OCI-LY1 (cell line): ENCODE results near the gene STAT5A.

ENCODE experiments used
- H2AFZ ChIP-seq: fragments of 200-600 bp; sonication (generic), shearing (Covaris generic); 2 replicates; pipeline ENCODE4 v1.6.0; 2014; ENCODE audit warnings: antibody characterized with exemption, mild to moderate bottlenecking, low read length
- H3F3A ChIP-seq: fragments of 200-600 bp; sonication (generic), shearing (Covaris generic); 2 replicates; pipeline ENCODE4 v1.6.0; 2014; ENCODE audit warnings: mild to moderate bottlenecking, antibody characterized with exemption, low read length, moderate library complexity; ENCODE audit not compliant: insufficient read depth
- H3K27ac ChIP-seq: fragments of 200-600 bp; sonication (generic); 2 replicates; pipeline ENCODE4 v1.5.1; 2014; ENCODE audit warnings: low read length, mixed run types, mild to moderate bottlenecking, low read depth; ENCODE audit not compliant: poor library complexity, severe bottlenecking
- H3K27me3 ChIP-seq: fragments of 200-600 bp; sonication (generic); 2 replicates; pipeline ENCODE4 v1.6.0; 2014; ENCODE audit warnings: antibody characterized with exemption, mild to moderate bottlenecking, low read length, moderate library complexity; ENCODE audit not compliant: insufficient read depth
- H3K36me3 ChIP-seq: fragments of 200-600 bp; sonication (generic); 2 replicates; pipeline ENCODE4 v1.6.1; 2014; ENCODE audit warnings: mild to moderate bottlenecking, antibody characterized with exemption, low read length, moderate library complexity, mixed read lengths; ENCODE audit not compliant: insufficient read depth
- H3K4me1 ChIP-seq: fragments of 200-600 bp; sonication (generic); 2 replicates; pipeline ENCODE4 v1.5.1; 2014; ENCODE audit warnings: mild to moderate bottlenecking, low read length, moderate library complexity; ENCODE audit not compliant: insufficient read depth, severe bottlenecking
- H3K4me2 ChIP-seq: fragments of 200-600 bp; sonication (generic), shearing (Covaris generic); 2 replicates; pipeline ENCODE4 v1.6.1; 2014; ENCODE audit warnings: low read length
- H3K4me3 ChIP-seq: fragments of 200-600 bp; sonication (generic); 2 replicates; pipeline ENCODE4 v1.5.1; 2014; ENCODE audit warnings: low read length, low read depth, mild to moderate bottlenecking, mixed read lengths; ENCODE audit not compliant: poor library complexity, severe bottlenecking
- H3K79me2 ChIP-seq: fragments of 200-600 bp; shearing (Covaris generic); 2 replicates; pipeline ENCODE4 v1.6.1; 2016; ENCODE audit warnings: mixed run types, low read length, mixed read lengths; ENCODE audit not compliant: insufficient read depth
- H3K9ac ChIP-seq: fragments of 200-600 bp; sonication (generic), shearing (Covaris generic); 2 replicates; pipeline ENCODE4 v1.6.1; 2014; ENCODE audit warnings: mild to moderate bottlenecking, low read length, mixed read lengths
- H3K9me2 ChIP-seq: fragments of 200-600 bp; sonication (generic), shearing (Covaris generic); 2 replicates; pipeline ENCODE4 v1.6.1; 2014; ENCODE audit warnings: low read depth, mild to moderate bottlenecking, low read length, mixed read lengths
- H3K9me3 ChIP-seq: fragments of 200-600 bp; shearing (Covaris generic); 2 replicates; pipeline ENCODE4 v1.6.1; 2014; ENCODE audit warnings: low read length, mixed read lengths
- H4K20me1 ChIP-seq: fragments of 200-600 bp; sonication (generic), shearing (Covaris generic); 2 replicates; pipeline ENCODE4 v1.6.0; 2016; ENCODE audit warnings: mild to moderate bottlenecking, low read length; ENCODE audit not compliant: insufficient read depth
- EZH2 ChIP-seq: fragments of 200-600 bp; sonication (generic), shearing (Covaris generic); IDR thresholded peaks from 2 replicates; pipeline ENCODE4 v1.8.0; 2017; ENCODE audit warnings: borderline replicate concordance, mixed run types, mild to moderate bottlenecking, antibody characterized with exemption, low read length, moderate library complexity, mixed read lengths
- TF ChIP-seq, protein P1 (sequence below): fragments of 200-600 bp; sonication (generic), shearing (Covaris generic); IDR thresholded peaks from 2 replicates; pipeline ENCODE4 v1.5.1; 2017; ENCODE audit warnings: mild to moderate bottlenecking, antibody characterized with exemption, low read length, moderate library complexity, mixed read lengths

The STAT5A gene

GRCh38 chr17:42279776-42280630 lies 8.3 kb upstream of the STAT5A start:
- H3K36me3 ChIP-seq, result no peaks in the 10 kb centered on the region
- no peak overlapping the region for H3K4me3 ChIP-seq
- H3K27ac ChIP-seq, result no peak overlapping the region
- H3K79me2 ChIP-seq, result no peaks in the 10 kb centered on the region
- no peaks in the 10 kb centered on the region for H3F3A ChIP-seq
- peaks cover 6% of the 10 kb centered on the region; the same call in 1 of the 2 replicates for H3K27me3 ChIP-seq
- no peak overlapping the region for H2AFZ ChIP-seq
- H3K4me2 ChIP-seq, result no peak overlapping the region
- TF ChIP-seq EZH2, result no peak
- TF ChIP-seq, protein P1, sequence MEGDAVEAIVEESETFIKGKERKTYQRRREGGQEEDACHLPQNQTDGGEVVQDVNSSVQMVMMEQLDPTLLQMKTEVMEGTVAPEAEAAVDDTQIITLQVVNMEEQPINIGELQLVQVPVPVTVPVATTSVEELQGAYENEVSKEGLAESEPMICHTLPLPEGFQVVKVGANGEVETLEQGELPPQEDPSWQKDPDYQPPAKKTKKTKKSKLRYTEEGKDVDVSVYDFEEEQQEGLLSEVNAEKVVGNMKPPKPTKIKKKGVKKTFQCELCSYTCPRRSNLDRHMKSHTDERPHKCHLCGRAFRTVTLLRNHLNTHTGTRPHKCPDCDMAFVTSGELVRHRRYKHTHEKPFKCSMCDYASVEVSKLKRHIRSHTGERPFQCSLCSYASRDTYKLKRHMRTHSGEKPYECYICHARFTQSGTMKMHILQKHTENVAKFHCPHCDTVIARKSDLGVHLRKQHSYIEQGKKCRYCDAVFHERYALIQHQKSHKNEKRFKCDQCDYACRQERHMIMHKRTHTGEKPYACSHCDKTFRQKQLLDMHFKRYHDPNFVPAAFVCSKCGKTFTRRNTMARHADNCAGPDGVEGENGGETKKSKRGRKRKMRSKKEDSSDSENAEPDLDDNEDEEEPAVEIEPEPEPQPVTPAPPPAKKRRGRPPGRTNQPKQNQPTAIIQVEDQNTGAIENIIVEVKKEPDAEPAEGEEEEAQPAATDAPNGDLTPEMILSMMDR, result no peak
- H3K9me2 ChIP-seq, result no peaks in the 10 kb centered on the region
- peaks cover 12% of the 10 kb centered on the region for H3K4me1 ChIP-seq
- no peaks in the 10 kb centered on the region for H3K9me3 ChIP-seq
- no peaks in the 10 kb centered on the region for H4K20me1 ChIP-seq
- no peak overlapping the region for H3K9ac ChIP-seq

- Histone ChIP-seq H3F3A (no peaks in the 10 kb centered on the region), H2AFZ (no peak overlapping the region), H3K79me2 (no peaks in the 10 kb centered on the region), H3K9ac (no peak overlapping the region), H3K4me3 (no peak overlapping the region), H3K36me3 (no peaks in the 10 kb centered on the region), H3K27me3 (peaks cover 5% of the 10 kb centered on the region; the same call in 1 of the 2 replicates), H3K4me1 (peaks cover 3% of the 10 kb centered on the region), H3K9me3 (no peaks in the 10 kb centered on the region), H3K9me2 (no peaks in the 10 kb centered on the region), H3K4me2 (no peak overlapping the region), H4K20me1 (no peaks in the 10 kb centered on the region), H3K27ac (no peak overlapping the region)
- TF ChIP-seq, protein P1, result no peak
- TF ChIP-seq EZH2, result no peak
Measured at GRCh38 chr17:42281571-42282096, 6.7 kb upstream of the STAT5A start.

DNA sequence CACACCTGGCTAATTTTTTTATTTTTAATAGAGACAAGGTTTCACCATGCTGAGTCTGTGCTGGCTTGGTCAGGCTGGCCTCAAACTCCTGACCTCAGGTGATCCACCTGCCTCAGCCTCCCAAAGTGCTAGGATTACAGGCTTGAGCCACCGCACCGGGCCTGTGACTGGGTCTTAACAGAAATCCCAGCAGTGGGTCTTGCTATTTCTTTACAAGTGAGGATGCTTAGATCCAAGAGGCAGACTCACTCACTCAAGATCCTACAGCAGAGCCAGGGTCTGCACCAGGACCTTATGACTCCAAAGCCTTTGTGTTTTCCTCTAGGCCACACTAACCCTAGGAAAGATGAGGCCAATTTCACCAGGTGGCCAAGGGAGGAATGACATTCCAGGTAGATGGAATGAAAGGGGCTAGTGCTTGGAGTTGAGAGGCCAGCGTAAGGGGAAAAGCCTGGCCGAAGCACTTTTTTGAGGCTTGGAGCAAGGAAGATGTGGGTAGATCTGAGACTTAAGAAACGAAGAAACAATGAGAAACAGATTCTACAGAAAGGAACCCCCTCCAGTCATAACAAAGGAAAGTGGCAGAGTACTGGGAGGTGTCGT lies 5.7 kb upstream of the STAT5A start:
- no peak overlapping the region for H3K27ac ChIP-seq
- H2AFZ ChIP-seq, result no peak overlapping the region

More for the DNA sequence above, 5.7 kb upstream of the STAT5A start:
- no peak overlapping the region for H3K4me2 ChIP-seq
- no peaks in the 10 kb centered on the region for H4K20me1 ChIP-seq
- no peak overlapping the region for H3K9ac ChIP-seq
- peaks cover 8% of the 10 kb centered on the region; the same call in 1 of the 2 replicates for H3K27me3 ChIP-seq
- no peaks in the 10 kb centered on the region for H3K79me2 ChIP-seq
- H3K36me3 ChIP-seq, result no peaks in the 10 kb centered on the region
- H3K9me2 ChIP-seq, result no peaks in the 10 kb centered on the region
- H3K9me3 ChIP-seq, result no peaks in the 10 kb centered on the region
- H3K4me3 ChIP-seq, result no peak overlapping the region
- TF ChIP-seq, protein P1, result no peak
- TF ChIP-seq EZH2, result no peak
- H3F3A ChIP-seq, result no peaks in the 10 kb centered on the region
- no peaks in the 10 kb centered on the region for H3K4me1 ChIP-seq
